Endothelial cell of umbilical vein (primary cell): ENCODE measurements around the gene ID1. TPM values are rescaled to one million over a fixed set of nuclear protein-coding genes. Genes with fewer than 3 reads are reported as not detected.

ENCODE experiments used
- BruUV-seq: library from RNA; stranded (reverse); fragments of 400-500 nt; replicated peaks from 2 replicates; lab custom pipeline; 2021; lab: Mats Ljungman, UMichigan
- CTCF ChIA-PET: fragments of 300-600, 350-600 bp; sonication (Branson Sonifier 250); formaldehyde crosslinking; loops from one replicate; lab custom pipeline; 2021; ENCODE audit warnings: antibody characterized with exemption, inconsistent platforms; lab: Charles Lee
- POLR2A ChIA-PET: fragments of 300-600, 350-600 bp; sonication (Branson Sonifier 250); formaldehyde crosslinking; loops from one replicate; lab custom pipeline; 2021; ENCODE audit warnings: antibody characterized with exemption, inconsistent platforms; lab: Charles Lee
- DNase-seq: peaks from one replicate; pipeline ENCODE4 v3.0.0-alpha.2; 2011; ENCODE audit warnings: low read depth, low spot score
- FAIRE-seq: peaks from 2 replicates; lab custom pipeline; 2011; peaks lifted over from hg19 to GRCh38; lab: Jason Lieb, UNC
- H2AFZ ChIP-seq: 2 replicates; pipeline ENCODE4 v1.6.0; 2012; ENCODE audit warnings: low read depth, low read length, control low read depth, inconsistent platforms
- H3K27ac ChIP-seq: 2 replicates; pipeline ENCODE4 v1.5.1; 2011; ENCODE audit warnings: low read depth, mild to moderate bottlenecking, control low read depth, low read length, moderate library complexity; ENCODE audit not compliant: insufficient read depth
- H3K27me3 ChIP-seq, 2 experiments: 2 replicates each; pipeline versions ENCODE4 v1.6.0 to v1.6.1; 2011; ENCODE audit warnings: low read length in 2 of 2, mixed read lengths in 1 of 2; ENCODE audit not compliant: control insufficient read depth in 2 of 2, insufficient read depth in 2 of 2
- H3K36me3 ChIP-seq, 2 experiments: 2 replicates in 1 of 2; 3 replicates in 1 of 2; pipeline ENCODE4 v1.5.1; 2011; ENCODE audit warnings: low read length in 2 of 2, mild to moderate bottlenecking in 1 of 2, moderate library complexity in 1 of 2; ENCODE audit not compliant: control insufficient read depth in 2 of 2, insufficient read depth in 2 of 2; ENCODE audit errors: extremely low read depth in 1 of 2
- H3K4me1 ChIP-seq: 3 replicates; pipeline ENCODE4 v1.5.1; 2011; ENCODE audit warnings: mild to moderate bottlenecking, low read length; ENCODE audit not compliant: control insufficient read depth, insufficient read depth; ENCODE audit errors: extremely low read depth
- H3K4me2 ChIP-seq: 2 replicates; pipeline ENCODE4 v1.6.1; 2011; ENCODE audit warnings: low read length, control low read depth, mixed read lengths; ENCODE audit not compliant: insufficient read depth
- H3K4me3 ChIP-seq, 3 experiments: fragments of 200-600 bp in 1 of 3; sonication (generic), shearing (Covaris generic) in 1 of 3; replicated peaks in 1 of 3; 2 replicates each; pipeline ENCODE4 v1.5.1; 2011 to 2016; ENCODE audit warnings: control low read depth in 3 of 3, low read length in 3 of 3, mild to moderate bottlenecking in 2 of 3, inconsistent platforms in 1 of 3, low read depth in 1 of 3, moderate library complexity in 1 of 3; ENCODE audit not compliant: insufficient read depth in 1 of 3
- H3K79me2 ChIP-seq: 2 replicates; pipeline ENCODE4 v1.6.0; 2012; ENCODE audit warnings: low read length, inconsistent platforms; ENCODE audit not compliant: control insufficient read depth, insufficient read depth
- H3K9ac ChIP-seq: replicated peaks from 2 replicates; pipeline ENCODE3; 2011; ENCODE audit warnings: low read length, control low read depth; ENCODE audit not compliant: insufficient read depth; ENCODE audit errors: extremely low read depth
- H3K9me1 ChIP-seq: replicated peaks from 3 replicates; pipeline ENCODE4 v1.6.0; 2011; ENCODE audit warnings: mild to moderate bottlenecking, low read length; ENCODE audit not compliant: control insufficient read depth, insufficient read depth; ENCODE audit errors: extremely low read depth
- H3K9me3 ChIP-seq: replicated peaks from 2 replicates; pipeline ENCODE4 v1.5.1; 2012; ENCODE audit warnings: low read length, inconsistent platforms; ENCODE audit not compliant: control insufficient read depth, insufficient read depth
- H4K20me1 ChIP-seq: replicated peaks from 2 replicates; pipeline ENCODE3; 2011; ENCODE audit warnings: mild to moderate bottlenecking, low read length; ENCODE audit not compliant: control insufficient read depth, insufficient read depth; ENCODE audit errors: extremely low read depth
- EZH2 ChIP-seq: IDR thresholded peaks from 2 replicates; pipeline ENCODE4 v1.6.1; 2012; ENCODE audit warnings: borderline replicate concordance, low read depth, mild to moderate bottlenecking, moderate library complexity, low read length, inconsistent platforms; ENCODE audit not compliant: severe bottlenecking
- FOS ChIP-seq: IDR thresholded peaks from 2 replicates; pipeline ENCODE4 v1.6.1; 2011; ENCODE audit warnings: mild to moderate bottlenecking, low read length, moderate library complexity, borderline replicate concordance; ENCODE audit not compliant: insufficient read depth
- GATA2 ChIP-seq: IDR thresholded peaks from 2 replicates; pipeline ENCODE4 v1.7.0; 2011; ENCODE audit warnings: low read depth, mild to moderate bottlenecking, moderate library complexity, mixed read lengths, low read length; ENCODE audit not compliant: insufficient read length, insufficient read depth
- JUN ChIP-seq: IDR thresholded peaks from 2 replicates; pipeline ENCODE4 v1.6.1; 2011; ENCODE audit warnings: borderline replicate concordance, low read depth; ENCODE audit not compliant: insufficient read length, insufficient read depth
- MYC ChIP-seq: IDR thresholded peaks from one replicate; pipeline ENCODE4 v1.6.1; 2011; ENCODE audit warnings: mild to moderate bottlenecking, low read depth, low read length
- POLR2A ChIP-seq: IDR thresholded peaks from 2 replicates; pipeline ENCODE4 v1.6.1; 2012; ENCODE audit warnings: low read depth, mild to moderate bottlenecking, control low read depth, low read length
- POLR2AphosphoS5 ChIP-seq: IDR thresholded peaks from 2 replicates; pipeline ENCODE4 v1.6.1; 2012; ENCODE audit warnings: low read depth, mild to moderate bottlenecking, control low read depth, low read length, moderate library complexity; ENCODE audit not compliant: insufficient read depth
- dilution Hi-C: fragments of 300-500 bp; cut with MboI; formaldehyde crosslinking; loops from one replicate; pipeline ENCODE4 v1.15.0; 2019; ENCODE audit warnings: low sequenced_read_pairs; ENCODE audit not compliant: extremely low pct_ligation_motif_present
- intact Hi-C: fragments of 100-400 bp; cut with micrococcal nuclease; formaldehyde crosslinking; loops from one replicate; pipeline ENCODE4 v1.10.0; 2022
- polyA plus RNA-seq, 4 experiments: library from polyadenylated mRNA; depleted of rRNA in 3 of 4; stranded (reverse) in 3 of 4; unstranded in 1 of 4; fragments of >200 nt; gene quantifications; 2 replicates each; pipeline versions ENCODE4 v1.2.1 to v1.2.3, GENCODE V29; 2011 to 2012; ENCODE audit warnings: missing spikeins in 1 of 4
- total RNA-seq: library from RNA; stranded (reverse); gene quantifications from 2 replicates; pipeline ENCODE4 v1.2.3, GENCODE V29; 2021
- TF ChIP-seq, protein P1 (sequence below), 2 donors: IDR thresholded peaks; 1 replicate in 1 of 2; 2 replicates in 1 of 2; pipeline ENCODE4 v1.5.1; 2011; ENCODE audit warnings: low read length in 2 of 2, mild to moderate bottlenecking in 2 of 2, moderate library complexity in 2 of 2, control low read depth in 1 of 2, inconsistent platforms in 1 of 2, low read depth in 1 of 2; ENCODE audit not compliant: insufficient read depth in 1 of 2; ENCODE audit errors: extremely low read depth in 1 of 2
- TF ChIP-seq, protein P2 (sequence below): IDR thresholded peaks from 2 replicates; pipeline ENCODE4 v1.6.1; 2011; ENCODE audit not compliant: insufficient read depth, insufficient read length

Gene ID1
- total and polyA plus RNA-seq, 2 donors (not counting 3 experiments of a cell fraction or from before 2014, with no cell fraction given), result 78.9 to 152 TPM

DNA sequence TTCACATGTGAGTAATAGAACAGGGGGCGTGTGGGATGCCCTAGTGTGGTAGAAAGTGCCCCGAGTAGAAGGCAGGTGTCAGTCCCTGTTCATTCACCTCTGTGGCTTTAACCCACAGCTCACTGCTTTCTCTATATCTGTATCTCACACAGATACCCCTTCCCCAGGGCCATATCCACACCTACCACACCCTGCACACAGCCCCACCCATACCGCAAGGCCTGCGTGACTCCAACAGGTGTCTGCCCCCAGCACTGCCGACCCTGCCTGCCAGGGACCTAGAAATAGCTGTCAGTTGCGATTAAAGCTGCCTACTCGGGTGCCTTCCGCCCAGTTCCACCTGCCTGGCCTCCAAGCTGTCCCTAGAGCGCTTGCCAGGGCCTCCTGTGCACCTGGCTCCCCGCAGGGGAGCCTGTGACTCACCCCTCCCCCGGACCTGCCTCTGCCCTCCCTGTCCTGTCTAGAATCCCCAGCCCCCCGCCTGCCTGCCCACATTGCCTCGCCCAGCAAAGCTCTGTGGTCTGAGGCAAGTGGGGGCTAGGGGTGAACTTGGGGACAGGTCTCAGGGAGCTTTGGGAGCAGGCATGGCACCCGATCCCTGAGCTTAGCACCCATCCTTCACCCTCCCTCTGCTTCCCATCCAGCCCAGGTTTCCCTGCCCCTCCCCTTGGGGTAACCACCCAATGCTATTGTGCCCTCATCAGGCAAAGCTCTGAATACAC is 38.3 kb upstream of the ID1 start:
- intact Hi-C loops (no loop called here), dilution Hi-C loops (no loop called here)
- no peaks in the 10 kb centered on the region for H3K27me3 ChIP-seq
- H3K36me3 ChIP-seq, result peaks cover 8 to 13% of the 10 kb centered on the region in 2 experiments
- no peak overlapping the region for H3K27ac ChIP-seq
- DNase-seq, result no peak
- H3K4me3 ChIP-seq, result no peak overlapping the region
- no peak overlapping the region for H2AFZ ChIP-seq
- TF ChIP-seq GATA2 (no peak), FOS (no peak), POLR2A (no peak), MYC (no peak), POLR2AphosphoS5 (no peak), EZH2 (no peak), JUN (no peak)
- TF ChIP-seq, protein P1, sequence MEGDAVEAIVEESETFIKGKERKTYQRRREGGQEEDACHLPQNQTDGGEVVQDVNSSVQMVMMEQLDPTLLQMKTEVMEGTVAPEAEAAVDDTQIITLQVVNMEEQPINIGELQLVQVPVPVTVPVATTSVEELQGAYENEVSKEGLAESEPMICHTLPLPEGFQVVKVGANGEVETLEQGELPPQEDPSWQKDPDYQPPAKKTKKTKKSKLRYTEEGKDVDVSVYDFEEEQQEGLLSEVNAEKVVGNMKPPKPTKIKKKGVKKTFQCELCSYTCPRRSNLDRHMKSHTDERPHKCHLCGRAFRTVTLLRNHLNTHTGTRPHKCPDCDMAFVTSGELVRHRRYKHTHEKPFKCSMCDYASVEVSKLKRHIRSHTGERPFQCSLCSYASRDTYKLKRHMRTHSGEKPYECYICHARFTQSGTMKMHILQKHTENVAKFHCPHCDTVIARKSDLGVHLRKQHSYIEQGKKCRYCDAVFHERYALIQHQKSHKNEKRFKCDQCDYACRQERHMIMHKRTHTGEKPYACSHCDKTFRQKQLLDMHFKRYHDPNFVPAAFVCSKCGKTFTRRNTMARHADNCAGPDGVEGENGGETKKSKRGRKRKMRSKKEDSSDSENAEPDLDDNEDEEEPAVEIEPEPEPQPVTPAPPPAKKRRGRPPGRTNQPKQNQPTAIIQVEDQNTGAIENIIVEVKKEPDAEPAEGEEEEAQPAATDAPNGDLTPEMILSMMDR (IDR thresholded peaks at IDR 0.05; ENCODE audit: extremely low read depth in 1 of 2, insufficient read depth in 1 of 2, low read depth in 1 of 2, low read length in 2 of 2), result no peak
- TF ChIP-seq, protein P2, sequence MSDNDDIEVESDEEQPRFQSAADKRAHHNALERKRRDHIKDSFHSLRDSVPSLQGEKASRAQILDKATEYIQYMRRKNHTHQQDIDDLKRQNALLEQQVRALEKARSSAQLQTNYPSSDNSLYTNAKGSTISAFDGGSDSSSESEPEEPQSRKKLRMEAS, result no peak
- FAIRE-seq, result no peak
- H3K4me2 ChIP-seq, result no peak overlapping the region
- ChIA-PET CTCF (interaction anchor here (1.4 to 30.9 kb wide), 5 partner anchors 9 to 157 kb away, joined by 3 to 1817 read pairs (median 18); partner anchors contain the start of genes BCL2L1 and ID1), POLR2A (interaction anchor here (0.5 to 3.9 kb wide), 3 partner anchors 11 to 45 kb away, joined by 7 to 29 read pairs (median 7); no protein-coding TSS in a partner anchor)
- BruUV-seq, result no TSS peak
- peaks cover 40% of the 10 kb centered on the region for H3K4me1 ChIP-seq
- H3K9me3 ChIP-seq, result no peaks in the 10 kb centered on the region
- no peaks in the 10 kb centered on the region for H3K79me2 ChIP-seq
- H4K20me1 ChIP-seq, result no peaks in the 10 kb centered on the region
- no peak overlapping the region for H3K9ac ChIP-seq
- no peaks in the 10 kb centered on the region for H3K9me1 ChIP-seq
